Measurements from ENCODE around the gene SLC6A2.
"Not testable (repeated sequence)": the region's sequence is repeated elsewhere in the genome, so short reads cannot be mapped to it uniquely, and the experiment has no call there.

The SLC6A2 gene

GRCh38 chr16:55711959-55712876 is 56.4 kb downstream of the SLC6A2 start:
- peak; percentile 58 for DNase-seq (ENCODE audit: low read depth)

- no peak for DNase-seq (ENCODE audit: low read depth)
These were observed 57.3 kb downstream of the SLC6A2 start for GRCh38 chr16:55713103-55713502.

- no peak for DNase-seq (ENCODE audit: low read depth)
These were observed 61.5 kb downstream of the SLC6A2 start for GRCh38 chr16:55717326-55717725.

GRCh38 chr16:55725055-55725777 is 69.4 kb downstream of the SLC6A2 start:
- no peak for DNase-seq (ENCODE audit: low read depth)

GRCh38 chr16:55728797-55729196 is 73.0 kb downstream of the SLC6A2 start:
- no peak for DNase-seq (ENCODE audit: low read depth)

GRCh38 chr16:55730115-55730514 is 74.3 kb downstream of the SLC6A2 start:
- no peak for DNase-seq (ENCODE audit: low read depth)

- no peak for DNase-seq (ENCODE audit: low read depth)
These were observed 76.7 kb downstream of the SLC6A2 start for GRCh38 chr16:55732496-55732895.

- DNase-seq (ENCODE audit: low read depth), result no peak
These were observed 78.9 kb downstream of the SLC6A2 start for GRCh38 chr16:55734665-55735064.

- DNase-seq (ENCODE audit: low read depth), result peak; percentile 8
These were observed 79.5 kb downstream of the SLC6A2 start for GRCh38 chr16:55735120-55735781.

- DNase-seq (ENCODE audit: low read depth), result no peak
These were observed 80.9 kb downstream of the SLC6A2 start for GRCh38 chr16:55736671-55737070.

- DNase-seq (ENCODE audit: low read depth), result no peak
These were observed 81.5 kb downstream of the SLC6A2 start for GRCh38 chr16:55737318-55737717.

GRCh38 chr16:55737966-55738365 is 82.2 kb downstream of the SLC6A2 start:
- no peak for DNase-seq (ENCODE audit: low read depth)

- DNase-seq (ENCODE audit: low read depth), result no peak
These were observed 90.3 kb downstream of the SLC6A2 start for GRCh38 chr16:55746081-55746480.

GRCh38 chr16:55747785-55748184 is 92.0 kb downstream of the SLC6A2 start:
- no peak for DNase-seq (ENCODE audit: low read depth)

GRCh38 chr16:55752465-55753144 is 96.8 kb downstream of the SLC6A2 start:
- not testable (repeated sequence) for DNase-seq (ENCODE audit: low read depth)

- not testable (repeated sequence) for DNase-seq (ENCODE audit: low read depth)
These were observed 97.4 kb downstream of the SLC6A2 start for GRCh38 chr16:55753145-55753631.

All from EH (cell line).